BJ (cell line): ENCODE data around the gene FIBIN. TPM values are rescaled to one million over a fixed set of nuclear protein-coding genes. Genes with fewer than 3 reads are reported as not detected.

Source experiments
- CTCF ChIA-PET: fragments of 350-600 bp; formaldehyde crosslinking; extraction: SDS; loops from one replicate; lab custom pipeline; 2021; ENCODE audit warnings: antibody characterized with exemption, inconsistent platforms; lab: Yijun Ruan, JAX
- POLR2A ChIA-PET: fragments of 300-600 bp; sonication (Branson Sonifier 250); formaldehyde crosslinking; extraction: SDS; loops from one replicate; lab custom pipeline; 2021; ENCODE audit warnings: antibody characterized with exemption; lab: Charles Lee
- DNase-seq: peaks from one replicate; pipeline ENCODE4 v3.0.0-alpha.2; 2011; ENCODE audit warnings: low read depth
- H3K27me3 ChIP-seq: 2 replicates; pipeline ENCODE4 v1.6.0; 2011; ENCODE audit warnings: low read length; ENCODE audit not compliant: control insufficient read depth, insufficient read depth
- H3K36me3 ChIP-seq: 2 replicates; pipeline ENCODE4 v1.5.1; 2011; ENCODE audit warnings: low read length; ENCODE audit not compliant: control insufficient read depth, insufficient read depth
- H3K4me3 ChIP-seq: 2 replicates; pipeline ENCODE4 v1.5.1; 2011; ENCODE audit warnings: low read depth, mild to moderate bottlenecking, control low read depth, low read length
- CTCF ChIP-seq: IDR thresholded peaks from 2 replicates; pipeline ENCODE4 v1.5.1; 2011; ENCODE audit warnings: low read depth, mild to moderate bottlenecking, control low read depth, inconsistent platforms, low read length, moderate library complexity; ENCODE audit not compliant: insufficient read depth
- polyA plus RNA-seq: library from polyadenylated mRNA; depleted of rRNA; stranded (reverse); fragments of >200 nt; gene quantifications from 2 replicates; pipeline ENCODE4 v1.2.3, GENCODE V29; 2011

Gene FIBIN
- polyA plus RNA-seq, 1 experiment, result 24.7 TPM

DNA sequence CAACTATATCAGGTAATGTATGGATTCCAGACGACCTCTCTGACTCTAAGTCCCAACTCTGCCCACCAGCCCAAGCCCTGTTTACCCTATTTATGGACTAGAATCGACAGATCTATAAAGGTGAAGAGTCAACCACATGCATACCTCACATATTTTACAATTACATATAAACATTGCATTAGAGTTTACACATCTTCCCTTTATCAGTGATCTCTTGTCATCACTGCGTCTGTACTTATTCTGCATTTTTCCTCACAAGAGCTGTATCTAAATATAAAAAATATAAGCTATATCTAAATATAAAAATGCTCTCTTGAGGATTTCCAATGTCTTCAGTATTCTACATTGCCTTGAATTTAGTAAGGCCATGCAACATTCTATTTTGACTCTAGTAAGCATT is 8.5 kb downstream of the FIBIN start:
- H3K4me3 ChIP-seq, result no peak overlapping the region
- no peaks in the 10 kb centered on the region for H3K36me3 ChIP-seq
- H3K27me3 ChIP-seq, result no peaks in the 10 kb centered on the region
- DNase-seq, result no peak
- CTCF ChIA-PET, result interaction anchor here (0.6 kb wide), 1 partner anchor 120 kb away, joined by 5 read pairs; no protein-coding TSS in a partner anchor
- TF ChIP-seq CTCF, result no peak
- POLR2A ChIA-PET, result no interaction called here

- Histone ChIP-seq H3K36me3 (no peaks in the 10 kb centered on the region), H3K27me3 (no peaks in the 10 kb centered on the region), H3K4me3 (no peak overlapping the region)
- ChIA-PET CTCF (no interaction called here), POLR2A (no interaction called here)
- no peak for TF ChIP-seq CTCF
- DNase-seq, result no peak
Measured at GRCh38 chr11:27002838-27003237, 8.9 kb downstream of the FIBIN start.

DNA sequence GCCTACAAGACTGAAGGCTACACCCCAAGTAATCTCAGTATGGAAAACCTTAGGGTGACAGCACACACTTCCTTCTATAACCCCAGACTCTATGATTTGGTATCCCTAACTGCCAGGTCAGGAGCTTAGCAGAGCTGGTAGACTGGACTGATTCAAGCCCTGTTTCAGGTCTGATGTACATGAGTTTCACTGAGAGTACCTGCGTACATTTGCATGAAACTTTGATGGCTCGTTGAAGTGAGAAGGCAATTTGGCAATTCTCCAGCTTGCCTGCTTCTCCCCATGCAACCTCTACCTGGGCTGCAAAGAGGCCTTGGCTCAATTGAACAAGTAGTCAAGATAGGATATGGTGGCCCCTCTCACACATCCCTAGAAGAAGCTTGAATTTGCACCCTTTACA is 10.2 kb downstream of the FIBIN start:
- CTCF ChIA-PET, result no interaction called here

DNA sequence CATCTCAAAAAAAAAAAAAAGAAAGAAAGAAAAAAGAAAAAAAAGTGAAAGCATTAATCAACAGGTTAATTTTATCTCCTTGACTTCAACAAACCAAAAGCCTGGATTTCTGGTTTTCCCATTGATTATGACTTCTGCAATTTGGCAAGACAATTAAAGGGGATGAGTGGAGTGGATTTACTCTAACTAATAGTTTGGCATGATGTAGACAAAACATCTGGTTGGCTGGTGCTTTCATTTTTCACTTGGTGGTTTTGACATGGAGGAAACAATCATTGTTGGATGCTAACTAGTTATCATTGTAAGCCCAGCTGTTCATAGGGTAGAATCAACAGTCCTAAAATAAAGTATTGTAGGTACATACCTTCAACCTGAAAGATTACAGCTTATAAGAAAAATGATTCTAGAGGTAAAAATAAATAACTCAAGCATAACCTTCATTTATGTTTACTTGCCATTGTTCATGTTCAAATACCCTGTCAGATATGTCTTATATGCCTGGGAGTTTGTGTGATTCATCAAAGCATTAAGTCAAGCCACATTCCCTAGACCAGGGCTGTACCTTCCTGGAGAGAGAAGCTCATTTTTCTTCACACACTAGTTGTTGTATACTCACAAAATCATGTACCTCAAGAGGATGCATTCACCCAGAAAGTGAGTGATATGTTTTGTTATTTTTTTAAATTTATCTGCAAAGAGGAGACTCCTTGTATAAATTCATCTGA is 15.1 kb downstream of the FIBIN start:
- H3K4me3 ChIP-seq, result no peak overlapping the region
- no peaks in the 10 kb centered on the region for H3K36me3 ChIP-seq
- ChIA-PET CTCF (no interaction called here), POLR2A (interaction anchor here (0.6 kb wide), 1 partner anchor 387 kb away, joined by 3 read pairs; no protein-coding TSS in a partner anchor)
- no peak for DNase-seq
- no peak for TF ChIP-seq CTCF
- no peaks in the 10 kb centered on the region for H3K27me3 ChIP-seq

More for the DNA sequence above, 10.2 kb downstream of the FIBIN start:
- DNase-seq, result no peak
- Histone ChIP-seq H3K27me3 (no peaks in the 10 kb centered on the region), H3K4me3 (no peak overlapping the region), H3K36me3 (no peaks in the 10 kb centered on the region)
- TF ChIP-seq CTCF, result no peak
- POLR2A ChIA-PET, result no interaction called here

GRCh38 chr11:27011560-27012233 is 17.8 kb downstream of the FIBIN start:
- ChIA-PET POLR2A (no interaction called here), CTCF (interaction anchor here (0.6 kb wide), 1 partner anchor 1667 kb away, joined by 3 read pairs; no protein-coding TSS in a partner anchor)
- H3K27me3 ChIP-seq, result no peaks in the 10 kb centered on the region
- H3K4me3 ChIP-seq, result no peak overlapping the region
- no peak for DNase-seq
- H3K36me3 ChIP-seq, result no peaks in the 10 kb centered on the region
- TF ChIP-seq CTCF, result no peak
